Measurements from ENCODE around the gene CGGBP1.
"Not testable (repeated sequence)": the region's sequence is repeated elsewhere in the genome, so short reads cannot be mapped to it uniquely, and the experiment has no call there.

CGGBP1 gene

GRCh38 chr3:88033808-88034207, 25.0 kb downstream of the CGGBP1 start:
- H3K36me3 ChIP-seq (ENCODE audit: insufficient read depth, low read length), result no peaks in the 10 kb centered on the region

DNA sequence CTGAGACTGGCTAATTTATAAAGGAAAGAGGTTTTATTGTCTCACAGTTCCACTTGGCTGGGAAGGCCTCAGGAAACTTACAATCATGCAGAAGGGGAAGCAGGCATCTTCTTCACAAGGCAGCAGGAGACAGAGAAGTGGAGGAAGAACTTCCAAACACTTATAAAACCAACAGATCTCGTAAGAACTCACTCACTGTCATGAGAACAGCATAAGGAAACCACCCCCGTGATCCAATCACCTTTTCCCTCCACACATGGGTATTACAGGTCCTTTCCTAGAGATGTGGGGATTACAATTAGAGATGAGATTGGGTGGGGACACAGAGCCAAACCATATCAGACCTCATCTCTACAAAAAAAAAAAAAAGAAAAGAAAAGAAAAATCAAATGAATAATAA, 25.7 kb downstream of the CGGBP1 start:
- Histone ChIP-seq H3K4me3 (ENCODE audit: low read depth in 1 of 2, low read length in 2 of 2) (no peak overlapping the region), H3K27me3 (ENCODE audit: control insufficient read depth in 1 of 2, insufficient read depth in 2 of 2, low read length in 2 of 2) (no peaks in the 10 kb centered on the region), H3K4me1 (ENCODE audit: insufficient read depth, low read length) (peaks cover 5% of the 10 kb centered on the region), H3K9me3 (ENCODE audit: low read length) (no peaks in the 10 kb centered on the region), H3K9ac (ENCODE audit: low read length) (no peak overlapping the region), H3K27ac (ENCODE audit: low read depth, low read length) (no peak overlapping the region), H3K36me3 (ENCODE audit: insufficient read depth, low read length) (no peaks in the 10 kb centered on the region)

More at GRCh38 chr3:88033808-88034207, 25.0 kb downstream of the CGGBP1 start:
- H3K4me1 ChIP-seq (ENCODE audit: insufficient read depth, low read length), result peaks cover 5% of the 10 kb centered on the region
- H3K9ac ChIP-seq (ENCODE audit: low read length), result no peak overlapping the region
- no peaks in the 10 kb centered on the region for H3K27me3 ChIP-seq (ENCODE audit: control insufficient read depth in 1 of 2, insufficient read depth in 2 of 2, low read length in 2 of 2)
- no peak overlapping the region for H3K27ac ChIP-seq (ENCODE audit: low read depth, low read length)
- H3K4me3 ChIP-seq (ENCODE audit: low read depth in 1 of 2, low read length in 2 of 2), result no peak overlapping the region
- H3K9me3 ChIP-seq (ENCODE audit: low read length), result no peaks in the 10 kb centered on the region

- Histone ChIP-seq H3K4me1 (ENCODE audit: insufficient read depth, low read length) (peaks cover 5% of the 10 kb centered on the region), H3K27ac (ENCODE audit: low read depth, low read length) (peak overlapping the region; percentile 55), H3K4me3 (ENCODE audit: low read depth in 1 of 2, low read length in 2 of 2) (peak overlapping the region; percentile 21 to 57), H3K9me3 (ENCODE audit: low read length) (no peaks in the 10 kb centered on the region), H3K9ac (ENCODE audit: low read length) (peak overlapping the region; percentile 15), H3K36me3 (ENCODE audit: insufficient read depth, low read length) (no peaks in the 10 kb centered on the region), H3K27me3 (ENCODE audit: control insufficient read depth in 1 of 2, insufficient read depth in 2 of 2, low read length in 2 of 2) (no peaks in the 10 kb centered on the region)
Measured at GRCh38 chr3:88032245-88032644, 26.6 kb downstream of the CGGBP1 start.

DNA sequence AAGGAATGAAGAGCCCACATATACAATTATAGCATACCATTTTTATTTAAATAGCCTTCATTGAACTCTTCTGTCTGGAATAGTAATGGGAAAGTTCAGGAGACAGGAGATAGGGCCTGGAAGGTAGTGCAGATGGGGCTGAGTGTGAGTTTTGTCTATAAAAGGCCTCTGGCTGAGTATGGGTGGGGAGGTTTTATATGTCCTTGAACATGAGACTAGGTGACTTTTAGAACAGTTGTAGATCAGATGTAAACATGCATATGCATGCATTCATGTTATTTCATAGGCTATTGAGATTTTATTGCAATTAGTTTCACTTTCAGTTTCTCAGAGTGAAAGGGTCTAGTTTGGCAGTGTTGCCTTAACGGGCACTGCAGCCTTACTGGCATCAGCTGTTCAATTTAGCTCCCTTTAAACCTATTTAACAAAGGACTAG, 27.1 kb downstream of the CGGBP1 start:
- H3K27me3 ChIP-seq (ENCODE audit: control insufficient read depth in 1 of 2, insufficient read depth in 2 of 2, low read length in 2 of 2), result no peaks in the 10 kb centered on the region
- H3K9ac ChIP-seq (ENCODE audit: low read length), result peak overlapping the region; percentile 15
- H3K27ac ChIP-seq (ENCODE audit: low read depth, low read length), result peak overlapping the region; percentile 55
- no peaks in the 10 kb centered on the region for H3K36me3 ChIP-seq (ENCODE audit: insufficient read depth, low read length)
- H3K9me3 ChIP-seq (ENCODE audit: low read length), result no peaks in the 10 kb centered on the region
- H3K4me3 ChIP-seq (ENCODE audit: low read depth in 1 of 2, low read length in 2 of 2), result peak overlapping the region; percentile 21 to 57
- peaks cover 5% of the 10 kb centered on the region for H3K4me1 ChIP-seq (ENCODE audit: insufficient read depth, low read length)

- Histone ChIP-seq H3K9ac (ENCODE audit: low read length) (no peak overlapping the region), H3K4me3 (ENCODE audit: low read depth in 1 of 2, low read length in 2 of 2) (no peak overlapping the region), H3K9me3 (ENCODE audit: low read length) (no peaks in the 10 kb centered on the region), H3K27me3 (ENCODE audit: control insufficient read depth in 1 of 2, insufficient read depth in 2 of 2, low read length in 2 of 2) (no peaks in the 10 kb centered on the region), H3K4me1 (ENCODE audit: insufficient read depth, low read length) (peaks cover 5% of the 10 kb centered on the region), H3K27ac (ENCODE audit: low read depth, low read length) (no peak overlapping the region), H3K36me3 (ENCODE audit: insufficient read depth, low read length) (no peaks in the 10 kb centered on the region)
Measured at GRCh38 chr3:88030210-88030609, 28.6 kb downstream of the CGGBP1 start.

GRCh38 chr3:88028876-88029275, 29.9 kb downstream of the CGGBP1 start:
- Histone ChIP-seq H3K9ac (ENCODE audit: low read length) (no peak overlapping the region), H3K4me3 (ENCODE audit: low read depth in 1 of 2, low read length in 2 of 2) (no peak overlapping the region), H3K27ac (ENCODE audit: low read depth, low read length) (no peak overlapping the region), H3K4me1 (ENCODE audit: insufficient read depth, low read length) (peaks cover 5% of the 10 kb centered on the region), H3K36me3 (ENCODE audit: insufficient read depth, low read length) (no peaks in the 10 kb centered on the region), H3K27me3 (ENCODE audit: control insufficient read depth in 1 of 2, insufficient read depth in 2 of 2, low read length in 2 of 2) (no peaks in the 10 kb centered on the region), H3K9me3 (ENCODE audit: low read length) (no peaks in the 10 kb centered on the region)

DNA sequence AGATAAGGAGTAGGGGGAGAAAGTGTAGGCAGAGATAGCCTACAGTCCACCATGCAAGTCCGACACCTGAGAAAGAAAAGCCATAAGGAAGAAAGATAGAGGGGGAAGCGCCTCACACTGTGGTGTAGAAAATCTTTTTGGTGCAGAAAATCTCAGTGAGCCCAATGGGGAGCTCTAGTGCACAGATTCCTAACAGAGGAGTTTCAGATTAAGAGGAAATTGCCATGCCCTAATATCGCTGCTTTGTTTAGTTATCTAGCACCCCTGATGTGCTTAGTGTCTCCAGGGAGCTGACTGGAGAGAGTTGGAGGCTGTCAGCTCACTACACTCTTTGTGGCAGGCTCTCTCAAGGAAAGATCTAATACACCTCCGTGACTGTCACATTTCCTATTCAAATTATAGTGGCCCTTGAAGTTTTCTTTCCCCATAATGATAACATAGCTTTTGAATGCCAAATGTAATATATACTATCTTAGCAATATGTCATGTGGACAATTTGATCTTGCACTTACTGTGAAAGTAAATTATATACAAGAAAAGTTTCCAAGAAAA, 33.7 kb downstream of the CGGBP1 start:
- Histone ChIP-seq H3K27me3 (ENCODE audit: control insufficient read depth in 1 of 2, insufficient read depth in 2 of 2, low read length in 2 of 2) (no peaks in the 10 kb centered on the region), H3K27ac (ENCODE audit: low read depth, low read length) (no peak overlapping the region), H3K4me1 (ENCODE audit: insufficient read depth, low read length) (no peaks in the 10 kb centered on the region), H3K9ac (ENCODE audit: low read length) (no peak overlapping the region), H3K9me3 (ENCODE audit: low read length) (no peaks in the 10 kb centered on the region), H3K4me3 (ENCODE audit: low read depth in 1 of 2, low read length in 2 of 2) (no peak overlapping the region), H3K36me3 (ENCODE audit: insufficient read depth, low read length) (no peaks in the 10 kb centered on the region)

GRCh38 chr3:88019024-88019423, 39.8 kb downstream of the CGGBP1 start:
- Histone ChIP-seq H3K9me3 (ENCODE audit: low read length) (no peaks in the 10 kb centered on the region), H3K27ac (ENCODE audit: low read depth, low read length) (no peak overlapping the region), H3K36me3 (ENCODE audit: insufficient read depth, low read length) (no peaks in the 10 kb centered on the region), H3K4me3 (ENCODE audit: low read depth in 1 of 2, low read length in 2 of 2) (no peak overlapping the region), H3K27me3 (ENCODE audit: control insufficient read depth in 1 of 2, insufficient read depth in 2 of 2, low read length in 2 of 2) (no peaks in the 10 kb centered on the region), H3K4me1 (ENCODE audit: insufficient read depth, low read length) (no peaks in the 10 kb centered on the region), H3K9ac (ENCODE audit: low read length) (no peak overlapping the region)

DNA sequence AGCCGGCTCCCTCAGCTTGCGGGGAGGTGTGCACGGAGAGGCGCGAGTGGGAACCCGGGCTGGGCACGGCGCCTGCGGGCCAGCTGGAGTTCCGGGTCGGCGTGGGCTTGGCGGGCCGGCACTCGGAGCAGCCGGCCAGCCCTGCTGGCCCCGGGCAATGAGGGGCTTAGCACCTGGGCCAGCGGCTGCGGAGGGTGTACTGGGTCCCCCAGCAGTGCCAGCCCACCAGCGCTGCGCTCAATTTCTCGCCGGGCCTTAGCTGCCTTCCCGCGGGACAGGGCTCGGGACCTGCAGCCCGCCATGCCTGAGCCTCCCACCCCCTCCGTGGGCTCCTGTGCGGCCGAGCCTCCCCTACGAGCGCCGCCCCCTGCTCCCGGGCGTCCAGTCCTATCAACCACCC, 43.1 kb downstream of the CGGBP1 start:
- not testable (repeated sequence) for H3K9ac ChIP-seq (ENCODE audit: low read length); H3K36me3 ChIP-seq (ENCODE audit: insufficient read depth, low read length); H3K4me3 ChIP-seq (ENCODE audit: low read depth in 1 of 2, low read length in 2 of 2); H3K9me3 ChIP-seq (ENCODE audit: low read length); H3K27me3 ChIP-seq (ENCODE audit: control insufficient read depth in 1 of 2, insufficient read depth in 2 of 2, low read length in 2 of 2); H3K27ac ChIP-seq (ENCODE audit: low read depth, low read length); H3K4me1 ChIP-seq (ENCODE audit: insufficient read depth, low read length)

- no peaks in the 10 kb centered on the region for H3K4me1 ChIP-seq (ENCODE audit: insufficient read depth, low read length)
- no peaks in the 10 kb centered on the region for H3K9me3 ChIP-seq (ENCODE audit: low read length)
- H3K27me3 ChIP-seq (ENCODE audit: control insufficient read depth in 1 of 2, insufficient read depth in 2 of 2, low read length in 2 of 2), result no peaks in the 10 kb centered on the region
- H3K36me3 ChIP-seq (ENCODE audit: insufficient read depth, low read length), result no peaks in the 10 kb centered on the region
- H3K4me3 ChIP-seq (ENCODE audit: low read depth in 1 of 2, low read length in 2 of 2), result no peak overlapping the region
- no peak overlapping the region for H3K9ac ChIP-seq (ENCODE audit: low read length)
- H3K27ac ChIP-seq (ENCODE audit: low read depth, low read length), result no peak overlapping the region
Measured at GRCh38 chr3:88013592-88013991, 45.2 kb downstream of the CGGBP1 start.

GRCh38 chr3:88010810-88011209, 48.0 kb downstream of the CGGBP1 start:
- H3K4me1 ChIP-seq (ENCODE audit: insufficient read depth, low read length), result no peaks in the 10 kb centered on the region
- H3K36me3 ChIP-seq (ENCODE audit: insufficient read depth, low read length), result no peaks in the 10 kb centered on the region
- no peak overlapping the region for H3K9ac ChIP-seq (ENCODE audit: low read length)
- H3K27me3 ChIP-seq (ENCODE audit: control insufficient read depth in 1 of 2, insufficient read depth in 2 of 2, low read length in 2 of 2), result no peaks in the 10 kb centered on the region
- H3K4me3 ChIP-seq (ENCODE audit: low read depth in 1 of 2, low read length in 2 of 2), result no peak overlapping the region
- H3K9me3 ChIP-seq (ENCODE audit: low read length), result no peaks in the 10 kb centered on the region
- no peak overlapping the region for H3K27ac ChIP-seq (ENCODE audit: low read depth, low read length)

DNA sequence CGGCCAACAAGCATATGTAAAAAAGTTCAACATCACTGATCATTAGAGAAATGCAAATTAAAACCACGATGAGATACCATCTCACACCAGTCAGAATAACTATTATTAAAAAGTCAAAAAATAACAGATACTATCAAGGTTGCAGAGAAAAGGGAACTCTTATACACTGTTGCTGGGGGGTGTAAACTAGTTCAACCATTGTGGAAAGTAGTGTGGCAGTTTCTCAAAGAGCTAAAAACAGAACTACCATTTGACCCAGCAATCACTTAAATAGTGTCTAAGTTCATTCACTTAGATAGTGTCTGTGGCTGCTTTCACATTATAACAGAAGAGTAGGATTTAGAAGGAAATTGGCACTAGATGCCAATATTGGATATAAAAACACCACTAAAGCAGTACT, 49.7 kb downstream of the CGGBP1 start:
- no peak overlapping the region for H3K4me3 ChIP-seq (ENCODE audit: low read depth in 1 of 2, low read length in 2 of 2)
- H3K4me1 ChIP-seq (ENCODE audit: insufficient read depth, low read length), result no peaks in the 10 kb centered on the region
- no peaks in the 10 kb centered on the region for H3K9me3 ChIP-seq (ENCODE audit: low read length)
- H3K27me3 ChIP-seq (ENCODE audit: control insufficient read depth in 1 of 2, insufficient read depth in 2 of 2, low read length in 2 of 2), result no peaks in the 10 kb centered on the region
- no peak overlapping the region for H3K27ac ChIP-seq (ENCODE audit: low read depth, low read length)
- no peak overlapping the region for H3K9ac ChIP-seq (ENCODE audit: low read length)
- no peaks in the 10 kb centered on the region for H3K36me3 ChIP-seq (ENCODE audit: insufficient read depth, low read length)

Data from muscle layer of colon (tissue), 2 donors.